KOPT-K1 (cell line): ENCODE measurements around the gene PIN1.

Experiments used
- H3K27ac ChIP-seq: fragments of 200-600 bp; sonication (generic); 2 replicates; pipeline ENCODE4 v1.5.1; 2016; ENCODE audit warnings: antibody characterized with exemption, mild to moderate bottlenecking, low read depth, low read length; ENCODE audit not compliant: poor library complexity, severe bottlenecking
- H3K36me3 ChIP-seq: fragments of 200-600 bp; sonication (generic); 2 replicates; pipeline ENCODE4 v1.5.1; 2017; ENCODE audit warnings: antibody characterized with exemption, mild to moderate bottlenecking, low read length, moderate library complexity; ENCODE audit not compliant: insufficient read depth
- H3K9me3 ChIP-seq: fragments of 200-600 bp; sonication (generic); 2 replicates; pipeline ENCODE4 v1.5.1; 2017; ENCODE audit warnings: antibody characterized with exemption, low read length, mild to moderate bottlenecking; ENCODE audit not compliant: insufficient read depth, poor library complexity, severe bottlenecking

The PIN1 gene

DNA sequence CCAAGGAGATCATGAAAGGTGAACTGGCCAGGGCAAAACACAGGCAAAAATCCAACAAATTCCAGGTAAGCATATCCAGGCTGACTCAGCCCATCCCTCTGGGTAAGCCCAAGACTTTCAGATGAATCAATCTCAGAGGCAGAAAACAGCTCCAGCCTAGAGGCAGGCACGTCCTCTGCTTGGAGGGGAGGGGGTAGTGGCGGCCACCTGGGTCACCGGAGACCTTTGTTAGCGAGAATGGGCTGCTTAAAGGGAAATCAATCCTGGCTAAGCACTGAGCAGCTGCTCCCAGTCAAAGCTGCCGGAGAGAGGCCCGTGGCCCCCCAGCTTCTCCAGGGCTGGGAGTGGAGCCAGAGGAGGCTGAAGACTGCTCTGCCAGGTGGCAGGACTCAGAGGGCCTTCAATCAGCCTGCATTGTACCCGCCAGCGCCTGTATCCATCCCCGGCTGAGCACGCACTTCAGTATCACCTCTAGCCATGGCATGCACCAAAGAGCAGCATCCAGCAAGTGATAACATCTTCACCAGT, 48.2 kb downstream of the PIN1 start:
- Histone ChIP-seq H3K36me3 (no peaks in the 10 kb centered on the region), H3K9me3 (no peaks in the 10 kb centered on the region), H3K27ac (no peak overlapping the region)

- no peak overlapping the region for H3K27ac ChIP-seq
- H3K36me3 ChIP-seq: no peaks in the 10 kb centered on the region
- H3K9me3 ChIP-seq: no peaks in the 10 kb centered on the region
These were observed 48.6 kb downstream of the PIN1 start for GRCh38 chr19:9883764-9884163.

DNA sequence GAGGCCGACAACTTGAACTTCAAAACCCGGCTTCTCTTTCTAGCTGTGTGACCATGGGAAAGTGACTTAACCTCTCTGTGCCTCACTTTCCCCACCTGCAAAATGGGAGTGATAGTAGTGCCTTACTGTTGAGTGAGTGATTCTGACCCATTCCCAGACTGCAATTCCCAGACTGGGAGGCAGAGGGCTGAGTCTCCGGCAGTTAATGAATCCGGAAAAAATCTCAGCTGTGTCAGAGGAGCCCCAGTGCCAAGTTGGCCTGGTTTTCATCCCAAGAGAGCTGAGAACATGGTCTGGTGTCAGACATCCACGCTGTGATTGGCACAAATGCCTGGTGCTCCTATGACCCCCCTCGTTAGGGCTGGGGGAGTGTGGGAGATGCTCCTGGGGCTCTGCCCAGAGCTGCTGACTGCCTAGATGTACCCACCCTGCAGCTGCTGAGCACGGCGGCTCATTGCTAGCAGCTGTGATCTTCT, 50.0 kb downstream of the PIN1 start:
- no peak overlapping the region for H3K27ac ChIP-seq
- H3K36me3 ChIP-seq: no peaks in the 10 kb centered on the region

GRCh38 chr19:9891609-9892373, 56.7 kb downstream of the PIN1 start:
- H3K36me3 ChIP-seq: no peaks in the 10 kb centered on the region

More for the DNA sequence above, 50.0 kb downstream of the PIN1 start:
- no peaks in the 10 kb centered on the region for H3K9me3 ChIP-seq

More at GRCh38 chr19:9891609-9892373, 56.7 kb downstream of the PIN1 start:
- no peaks in the 10 kb centered on the region for H3K9me3 ChIP-seq
- no peak overlapping the region for H3K27ac ChIP-seq
